ENCODE measurements around the gene PRR20C. TPM values are rescaled to one million over a fixed set of nuclear protein-coding genes. Genes with fewer than 3 reads are reported as not detected.

PRR20C gene
- total RNA-seq, 6 donors from 2014 or later: not detected

Small RNA genes lying within 50 kb of the gene (small RNA-seq; reads per million reads assigned to genes)
- 0 reads per million in 4 donors for gene PRR20FP

Other genes with a start within 250 kb of the PRR20C start
- not detected for gene PRR20A, start 13.1 kb upstream of the PRR20C start, total RNA-seq
- gene PRR20B, start 6.6 kb upstream of the PRR20C start, total RNA-seq: not detected
- not detected for gene PRR20D, start 6.6 kb downstream of the PRR20C start, total RNA-seq
- not detected for gene PRR20E, start 13.1 kb downstream of the PRR20C start, total RNA-seq

Data from upper lobe of left lung (tissue), 6 donors.